KOPT-K1 (cell line): ENCODE data around the gene GPR6.

Source experiments
- H3K27ac ChIP-seq: fragments of 200-600 bp; sonication (generic); 2 replicates; pipeline ENCODE4 v1.5.1; 2016; ENCODE audit warnings: antibody characterized with exemption, mild to moderate bottlenecking, low read depth, low read length; ENCODE audit not compliant: poor library complexity, severe bottlenecking
- H3K36me3 ChIP-seq: fragments of 200-600 bp; sonication (generic); 2 replicates; pipeline ENCODE4 v1.5.1; 2017; ENCODE audit warnings: antibody characterized with exemption, mild to moderate bottlenecking, low read length, moderate library complexity; ENCODE audit not compliant: insufficient read depth
- H3K9me3 ChIP-seq: fragments of 200-600 bp; sonication (generic); 2 replicates; pipeline ENCODE4 v1.5.1; 2017; ENCODE audit warnings: antibody characterized with exemption, low read length, mild to moderate bottlenecking; ENCODE audit not compliant: insufficient read depth, poor library complexity, severe bottlenecking

Gene GPR6

GRCh38 chr6:109978174-109979032 is at the start of gene GPR6:
Gene GPR6 (plus strand): TSS chr6:109978311. CDS start chr6:109979113, 802 bp downstream.
- Histone ChIP-seq H3K27ac (no peak within 1 kb of the TSS), H3K9me3 (peaks cover 9% of the 10 kb centered on the region), H3K36me3 (no peaks in the 10 kb centered on the region)

- Histone ChIP-seq H3K27ac (no peak overlapping the region), H3K9me3 (peaks cover 10% of the 10 kb centered on the region), H3K36me3 (no peaks in the 10 kb centered on the region)
These were observed 43.8 kb upstream of the GPR6 start for GRCh38 chr6:109934293-109934692.

- H3K27ac ChIP-seq = no peak overlapping the region
- no peaks in the 10 kb centered on the region for H3K36me3 ChIP-seq
- peaks cover 10% of the 10 kb centered on the region for H3K9me3 ChIP-seq
These were observed 38.5 kb upstream of the GPR6 start for GRCh38 chr6:109939654-109940053.

GRCh38 chr6:109944448-109944847 is 33.7 kb upstream of the GPR6 start:
- no peak overlapping the region for H3K27ac ChIP-seq
- H3K9me3 ChIP-seq = no peaks in the 10 kb centered on the region
- H3K36me3 ChIP-seq = no peaks in the 10 kb centered on the region

GRCh38 chr6:109945091-109945490 is 33.0 kb upstream of the GPR6 start:
- no peaks in the 10 kb centered on the region for H3K36me3 ChIP-seq
- H3K9me3 ChIP-seq = no peaks in the 10 kb centered on the region
- H3K27ac ChIP-seq = no peak overlapping the region

- Histone ChIP-seq H3K27ac (no peak overlapping the region), H3K9me3 (no peaks in the 10 kb centered on the region), H3K36me3 (no peaks in the 10 kb centered on the region)
These were observed 31.1 kb upstream of the GPR6 start for GRCh38 chr6:109946979-109947378.

- Histone ChIP-seq H3K27ac (no peak overlapping the region), H3K36me3 (no peaks in the 10 kb centered on the region), H3K9me3 (no peaks in the 10 kb centered on the region)
These were observed 28.6 kb upstream of the GPR6 start for GRCh38 chr6:109949281-109950065.

- H3K36me3 ChIP-seq = no peaks in the 10 kb centered on the region
- H3K9me3 ChIP-seq = no peaks in the 10 kb centered on the region
- no peak overlapping the region for H3K27ac ChIP-seq
These were observed 22.6 kb upstream of the GPR6 start for GRCh38 chr6:109955491-109955890.

GRCh38 chr6:109958626-109959025 is 19.5 kb upstream of the GPR6 start:
- H3K36me3 ChIP-seq = no peaks in the 10 kb centered on the region
- H3K9me3 ChIP-seq = peaks cover 9% of the 10 kb centered on the region
- H3K27ac ChIP-seq = no peak overlapping the region

- Histone ChIP-seq H3K9me3 (peaks cover 15% of the 10 kb centered on the region), H3K36me3 (no peaks in the 10 kb centered on the region), H3K27ac (no peak overlapping the region)
These were observed 16.5 kb upstream of the GPR6 start for GRCh38 chr6:109961611-109962041.

- Histone ChIP-seq H3K9me3 (peaks cover 15% of the 10 kb centered on the region), H3K27ac (no peak overlapping the region), H3K36me3 (no peaks in the 10 kb centered on the region)
These were observed 15.8 kb upstream of the GPR6 start for GRCh38 chr6:109962271-109962670.

GRCh38 chr6:109963598-109964170 is 14.4 kb upstream of the GPR6 start:
- peaks cover 15% of the 10 kb centered on the region for H3K9me3 ChIP-seq
- H3K36me3 ChIP-seq = no peaks in the 10 kb centered on the region
- H3K27ac ChIP-seq = no peak overlapping the region

- Histone ChIP-seq H3K36me3 (no peaks in the 10 kb centered on the region), H3K9me3 (peaks cover 15% of the 10 kb centered on the region), H3K27ac (no peak overlapping the region)
These were observed 13.2 kb upstream of the GPR6 start for GRCh38 chr6:109964949-109965348.

GRCh38 chr6:109966299-109966698 is 11.8 kb upstream of the GPR6 start:
- Histone ChIP-seq H3K9me3 (peaks cover 15% of the 10 kb centered on the region), H3K27ac (no peak overlapping the region), H3K36me3 (no peaks in the 10 kb centered on the region)

- Histone ChIP-seq H3K9me3 (peaks cover 9% of the 10 kb centered on the region), H3K27ac (no peak overlapping the region), H3K36me3 (no peaks in the 10 kb centered on the region)
These were observed 329 bp upstream of the GPR6 start for GRCh38 chr6:109977791-109978173.
